Measurements from ENCODE around the gene CRNKL1.

The CRNKL1 gene

GRCh38 chr20:20051767-20052073 is 546 bp downstream of the CRNKL1 start:
- Histone ChIP-seq H3K4me1 (ENCODE audit: control insufficient read depth in 1 of 2, insufficient read depth in 2 of 2, low read length in 2 of 2) (peaks cover 6 to 24% of the 10 kb centered on the region in 2 donors), H3K36me3 (ENCODE audit: control insufficient read depth in 1 of 2, insufficient read depth in 2 of 2, low read length in 2 of 2) (peaks cover 33 to 37% of the 10 kb centered on the region in 2 donors), H3K9me3 (ENCODE audit: control insufficient read depth in 1 of 2, low read length in 2 of 2) (no peaks in the 10 kb centered on the region), H3K27me3 (ENCODE audit: low read depth, low read length) (no peaks in the 10 kb centered on the region), H3K27ac (ENCODE audit: low read length) (peak overlapping the region; percentile 88), H3K4me3 (ENCODE audit: low read depth in 1 of 2, low read length in 2 of 2) (peak overlapping the region; percentile 98 to 100)

- Histone ChIP-seq H3K27ac (ENCODE audit: low read length) (no peak overlapping the region), H3K27me3 (ENCODE audit: low read depth, low read length) (no peaks in the 10 kb centered on the region), H3K9me3 (ENCODE audit: control insufficient read depth in 1 of 2, low read length in 2 of 2) (no peaks in the 10 kb centered on the region), H3K36me3 (ENCODE audit: control insufficient read depth in 1 of 2, insufficient read depth in 2 of 2, low read length in 2 of 2) (peaks cover 91 to 99% of the 10 kb centered on the region in 2 donors), H3K4me1 (ENCODE audit: control insufficient read depth in 1 of 2, insufficient read depth in 2 of 2, low read length in 2 of 2) (no peaks in the 10 kb centered on the region), H3K4me3 (ENCODE audit: low read depth in 1 of 2, low read length in 2 of 2) (no peak overlapping the region)
Observed at GRCh38 chr20:20039752-20040387, 12.4 kb downstream of the CRNKL1 start.

- Histone ChIP-seq H3K9me3 (ENCODE audit: control insufficient read depth in 1 of 2, low read length in 2 of 2) (no peaks in the 10 kb centered on the region), H3K4me3 (ENCODE audit: low read depth in 1 of 2, low read length in 2 of 2) (no peak overlapping the region), H3K36me3 (ENCODE audit: control insufficient read depth in 1 of 2, insufficient read depth in 2 of 2, low read length in 2 of 2) (peaks cover 87 to 99% of the 10 kb centered on the region in 2 donors), H3K4me1 (ENCODE audit: control insufficient read depth in 1 of 2, insufficient read depth in 2 of 2, low read length in 2 of 2) (no peaks in the 10 kb centered on the region), H3K27me3 (ENCODE audit: low read depth, low read length) (no peaks in the 10 kb centered on the region), H3K27ac (ENCODE audit: low read length) (no peak overlapping the region)
Observed at GRCh38 chr20:20038586-20038985, 13.7 kb downstream of the CRNKL1 start.

GRCh38 chr20:20037960-20038359 is 14.3 kb downstream of the CRNKL1 start:
- Histone ChIP-seq H3K27ac (ENCODE audit: low read length) (no peak overlapping the region), H3K4me1 (ENCODE audit: control insufficient read depth in 1 of 2, insufficient read depth in 2 of 2, low read length in 2 of 2) (no peaks in the 10 kb centered on the region), H3K27me3 (ENCODE audit: low read depth, low read length) (no peaks in the 10 kb centered on the region), H3K36me3 (ENCODE audit: control insufficient read depth in 1 of 2, insufficient read depth in 2 of 2, low read length in 2 of 2) (peaks cover 82 to 99% of the 10 kb centered on the region in 2 donors), H3K4me3 (ENCODE audit: low read depth in 1 of 2, low read length in 2 of 2) (no peak overlapping the region), H3K9me3 (ENCODE audit: control insufficient read depth in 1 of 2, low read length in 2 of 2) (no peaks in the 10 kb centered on the region)

- H3K36me3 ChIP-seq (ENCODE audit: control insufficient read depth in 1 of 2, insufficient read depth in 2 of 2, low read length in 2 of 2), result peaks cover 78 to 97% of the 10 kb centered on the region in 2 donors
- no peak overlapping the region for H3K27ac ChIP-seq (ENCODE audit: low read length)
- H3K27me3 ChIP-seq (ENCODE audit: low read depth, low read length), result no peaks in the 10 kb centered on the region
- H3K4me1 ChIP-seq (ENCODE audit: control insufficient read depth in 1 of 2, insufficient read depth in 2 of 2, low read length in 2 of 2), result no peaks in the 10 kb centered on the region
- H3K4me3 ChIP-seq (ENCODE audit: low read depth in 1 of 2, low read length in 2 of 2), result no peak overlapping the region
- no peaks in the 10 kb centered on the region for H3K9me3 ChIP-seq (ENCODE audit: control insufficient read depth in 1 of 2, low read length in 2 of 2)
Observed at GRCh38 chr20:20036756-20037155, 15.5 kb downstream of the CRNKL1 start.

- H3K27ac ChIP-seq (ENCODE audit: low read length), result no peak overlapping the region
- peaks cover 72 to 87% of the 10 kb centered on the region in 2 donors for H3K36me3 ChIP-seq (ENCODE audit: control insufficient read depth in 1 of 2, insufficient read depth in 2 of 2, low read length in 2 of 2)
- no peaks in the 10 kb centered on the region for H3K4me1 ChIP-seq (ENCODE audit: control insufficient read depth in 1 of 2, insufficient read depth in 2 of 2, low read length in 2 of 2)
- H3K9me3 ChIP-seq (ENCODE audit: control insufficient read depth in 1 of 2, low read length in 2 of 2), result no peaks in the 10 kb centered on the region
- no peak overlapping the region for H3K4me3 ChIP-seq (ENCODE audit: low read depth in 1 of 2, low read length in 2 of 2)
- H3K27me3 ChIP-seq (ENCODE audit: low read depth, low read length), result no peaks in the 10 kb centered on the region
Observed at GRCh38 chr20:20034486-20034885, 17.8 kb downstream of the CRNKL1 start.

- Histone ChIP-seq H3K27me3 (ENCODE audit: low read depth, low read length) (no peaks in the 10 kb centered on the region), H3K4me1 (ENCODE audit: control insufficient read depth in 1 of 2, insufficient read depth in 2 of 2, low read length in 2 of 2) (no peaks in the 10 kb centered on the region), H3K4me3 (ENCODE audit: low read depth in 1 of 2, low read length in 2 of 2) (no peak overlapping the region), H3K9me3 (ENCODE audit: control insufficient read depth in 1 of 2, low read length in 2 of 2) (no peaks in the 10 kb centered on the region), H3K27ac (ENCODE audit: low read length) (no peak overlapping the region), H3K36me3 (ENCODE audit: control insufficient read depth in 1 of 2, insufficient read depth in 2 of 2, low read length in 2 of 2) (peaks cover 56 to 66% of the 10 kb centered on the region in 2 donors)
Observed at GRCh38 chr20:20031790-20032189, 20.5 kb downstream of the CRNKL1 start.

- Histone ChIP-seq H3K27ac (ENCODE audit: low read length) (no peak overlapping the region), H3K27me3 (ENCODE audit: low read depth, low read length) (no peaks in the 10 kb centered on the region), H3K4me3 (ENCODE audit: low read depth in 1 of 2, low read length in 2 of 2) (no peak overlapping the region), H3K36me3 (ENCODE audit: control insufficient read depth in 1 of 2, insufficient read depth in 2 of 2, low read length in 2 of 2) (peaks cover 31 to 34% of the 10 kb centered on the region in 2 donors), H3K9me3 (ENCODE audit: control insufficient read depth in 1 of 2, low read length in 2 of 2) (no peaks in the 10 kb centered on the region), H3K4me1 (ENCODE audit: control insufficient read depth in 1 of 2, insufficient read depth in 2 of 2, low read length in 2 of 2) (no peaks in the 10 kb centered on the region)
Observed at GRCh38 chr20:20027284-20027683, 25.0 kb downstream of the CRNKL1 start.

- Histone ChIP-seq H3K9me3 (ENCODE audit: control insufficient read depth in 1 of 2, low read length in 2 of 2) (no peaks in the 10 kb centered on the region), H3K36me3 (ENCODE audit: control insufficient read depth in 1 of 2, insufficient read depth in 2 of 2, low read length in 2 of 2) (peaks cover 14 to 17% of the 10 kb centered on the region in 2 donors), H3K4me1 (ENCODE audit: control insufficient read depth in 1 of 2, insufficient read depth in 2 of 2, low read length in 2 of 2) (peaks cover 0 to 11% of the 10 kb centered on the region in 2 donors), H3K4me3 (ENCODE audit: low read depth in 1 of 2, low read length in 2 of 2) (no peak overlapping the region), H3K27ac (ENCODE audit: low read length) (no peak overlapping the region), H3K27me3 (ENCODE audit: low read depth, low read length) (no peaks in the 10 kb centered on the region)
Observed at GRCh38 chr20:20024942-20025341, 27.3 kb downstream of the CRNKL1 start.

- Histone ChIP-seq H3K4me1 (ENCODE audit: control insufficient read depth in 1 of 2, insufficient read depth in 2 of 2, low read length in 2 of 2) (peaks cover 9 to 22% of the 10 kb centered on the region in 2 donors), H3K36me3 (ENCODE audit: control insufficient read depth in 1 of 2, insufficient read depth in 2 of 2, low read length in 2 of 2) (peaks cover 12 to 14% of the 10 kb centered on the region in 2 donors), H3K27me3 (ENCODE audit: low read depth, low read length) (no peaks in the 10 kb centered on the region), H3K4me3 (ENCODE audit: low read depth in 1 of 2, low read length in 2 of 2) (no peak overlapping the region), H3K27ac (ENCODE audit: low read length) (no peak overlapping the region), H3K9me3 (ENCODE audit: control insufficient read depth in 1 of 2, low read length in 2 of 2) (no peaks in the 10 kb centered on the region)
Observed at GRCh38 chr20:20023395-20023794, 28.9 kb downstream of the CRNKL1 start.

- no peaks in the 10 kb centered on the region for H3K9me3 ChIP-seq (ENCODE audit: control insufficient read depth in 1 of 2, low read length in 2 of 2)
- no peaks in the 10 kb centered on the region for H3K27me3 ChIP-seq (ENCODE audit: low read depth, low read length)
- peaks cover 10 to 14% of the 10 kb centered on the region in 2 donors for H3K36me3 ChIP-seq (ENCODE audit: control insufficient read depth in 1 of 2, insufficient read depth in 2 of 2, low read length in 2 of 2)
- H3K4me3 ChIP-seq (ENCODE audit: low read depth in 1 of 2, low read length in 2 of 2), result no peak overlapping the region
- peaks cover 13 to 31% of the 10 kb centered on the region in 2 donors for H3K4me1 ChIP-seq (ENCODE audit: control insufficient read depth in 1 of 2, insufficient read depth in 2 of 2, low read length in 2 of 2)
- peak overlapping the region; percentile 1 for H3K27ac ChIP-seq (ENCODE audit: low read length)
Observed at GRCh38 chr20:20022498-20022897, 29.8 kb downstream of the CRNKL1 start.

GRCh38 chr20:20021835-20022234 is 30.4 kb downstream of the CRNKL1 start:
- Histone ChIP-seq H3K9me3 (ENCODE audit: control insufficient read depth in 1 of 2, low read length in 2 of 2) (no peaks in the 10 kb centered on the region), H3K4me1 (ENCODE audit: control insufficient read depth in 1 of 2, insufficient read depth in 2 of 2, low read length in 2 of 2) (peaks cover 13 to 31% of the 10 kb centered on the region in 2 donors), H3K27ac (ENCODE audit: low read length) (no peak overlapping the region), H3K27me3 (ENCODE audit: low read depth, low read length) (no peaks in the 10 kb centered on the region), H3K36me3 (ENCODE audit: control insufficient read depth in 1 of 2, insufficient read depth in 2 of 2, low read length in 2 of 2) (peaks cover 8 to 9% of the 10 kb centered on the region in 2 donors), H3K4me3 (ENCODE audit: low read depth in 1 of 2, low read length in 2 of 2) (no peak overlapping the region)
